Measurements from ENCODE around the gene HERPUD1. TPM values are rescaled to one million over a fixed set of nuclear protein-coding genes. Genes with fewer than 3 reads are reported as not detected.

Gene HERPUD1
- total and polyA plus RNA-seq, 2 of the 13 experiments (the other 11 are each of a cell fraction or from before 2014, with no cell fraction given) = 96.2 to 323 TPM

GRCh38 chr16:56988948-56989945 lies 57.3 kb downstream of the HERPUD1 start, which contains the start of gene NLRC5 (continued):
- TF ChIP-seq, protein P1, sequence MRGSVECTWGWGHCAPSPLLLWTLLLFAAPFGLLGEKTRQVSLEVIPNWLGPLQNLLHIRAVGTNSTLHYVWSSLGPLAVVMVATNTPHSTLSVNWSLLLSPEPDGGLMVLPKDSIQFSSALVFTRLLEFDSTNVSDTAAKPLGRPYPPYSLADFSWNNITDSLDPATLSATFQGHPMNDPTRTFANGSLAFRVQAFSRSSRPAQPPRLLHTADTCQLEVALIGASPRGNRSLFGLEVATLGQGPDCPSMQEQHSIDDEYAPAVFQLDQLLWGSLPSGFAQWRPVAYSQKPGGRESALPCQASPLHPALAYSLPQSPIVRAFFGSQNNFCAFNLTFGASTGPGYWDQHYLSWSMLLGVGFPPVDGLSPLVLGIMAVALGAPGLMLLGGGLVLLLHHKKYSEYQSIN (CRISPR knock-in tag; IDR thresholded peaks at IDR 0.05; ENCODE audit: borderline replicate concordance) = no peak
- peak; percentile 91 for TF ChIP-seq ZNF136 (CRISPR knock-in tag; IDR thresholded peaks at IDR 0.05; ENCODE audit: low read depth)
- peak; percentile 92 for TF ChIP-seq ZNF781 (CRISPR knock-in tag; IDR thresholded peaks at IDR 0.05; ENCODE audit: borderline replicate concordance, not compliant biosample characterization)
- no peak for TF ChIP-seq EP300 (IDR thresholded peaks at IDR 0.05; ENCODE audit: low read depth in 2 of 2, low read length in 2 of 2)
- no peak for TF ChIP-seq EP300 (CRISPR knock-in tag; IDR thresholded peaks at IDR 0.05; ENCODE audit: borderline replicate concordance)
- TF ChIP-seq DNMT1 (CRISPR knock-in tag; IDR thresholded peaks at IDR 0.05) = no peak
- 0 out of 2 replicates have a peak, but pooled peaks have one; percentile 63 for TF ChIP-seq ZNF33B (CRISPR knock-in tag; IDR thresholded peaks at IDR 0.05)
- peak; percentile 99; the same call in 1 of the 2 replicates for TF ChIP-seq GLI4 (CRISPR knock-in tag; IDR thresholded peaks at IDR 0.05; ENCODE audit: borderline replicate concordance)
- TF ChIP-seq CBX5 (CRISPR knock-in tag; IDR thresholded peaks at IDR 0.05; ENCODE audit: borderline replicate concordance) = peak; percentile 19; the same call in 1 of the 2 replicates
- TF ChIP-seq ZNF883 (CRISPR knock-in tag; IDR thresholded peaks at IDR 0.05; ENCODE audit: not compliant biosample characterization) = peak; percentile 86
- TF ChIP-seq, protein P2, sequence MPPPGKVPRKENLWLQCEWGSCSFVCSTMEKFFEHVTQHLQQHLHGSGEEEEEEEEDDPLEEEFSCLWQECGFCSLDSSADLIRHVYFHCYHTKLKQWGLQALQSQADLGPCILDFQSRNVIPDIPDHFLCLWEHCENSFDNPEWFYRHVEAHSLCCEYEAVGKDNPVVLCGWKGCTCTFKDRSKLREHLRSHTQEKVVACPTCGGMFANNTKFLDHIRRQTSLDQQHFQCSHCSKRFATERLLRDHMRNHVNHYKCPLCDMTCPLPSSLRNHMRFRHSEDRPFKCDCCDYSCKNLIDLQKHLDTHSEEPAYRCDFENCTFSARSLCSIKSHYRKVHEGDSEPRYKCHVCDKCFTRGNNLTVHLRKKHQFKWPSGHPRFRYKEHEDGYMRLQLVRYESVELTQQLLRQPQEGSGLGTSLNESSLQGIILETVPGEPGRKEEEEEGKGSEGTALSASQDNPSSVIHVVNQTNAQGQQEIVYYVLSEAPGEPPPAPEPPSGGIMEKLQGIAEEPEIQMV (CRISPR knock-in tag; IDR thresholded peaks at IDR 0.05; ENCODE audit: low read depth) = 0 out of 2 replicates have a peak, but pooled peaks have one; percentile 63
- TF ChIP-seq THYN1 (CRISPR knock-in tag; IDR thresholded peaks at IDR 0.05; ENCODE audit: borderline replicate concordance, low read depth) = no peak
- no peak for TF ChIP-seq GABPA (IDR thresholded peaks at IDR 0.05; ENCODE audit: low read depth, low read length)
- no peak for TF ChIP-seq GABPA (CRISPR knock-in tag; IDR thresholded peaks at IDR 0.05; ENCODE audit: low read depth)
- TF ChIP-seq, protein P3, sequence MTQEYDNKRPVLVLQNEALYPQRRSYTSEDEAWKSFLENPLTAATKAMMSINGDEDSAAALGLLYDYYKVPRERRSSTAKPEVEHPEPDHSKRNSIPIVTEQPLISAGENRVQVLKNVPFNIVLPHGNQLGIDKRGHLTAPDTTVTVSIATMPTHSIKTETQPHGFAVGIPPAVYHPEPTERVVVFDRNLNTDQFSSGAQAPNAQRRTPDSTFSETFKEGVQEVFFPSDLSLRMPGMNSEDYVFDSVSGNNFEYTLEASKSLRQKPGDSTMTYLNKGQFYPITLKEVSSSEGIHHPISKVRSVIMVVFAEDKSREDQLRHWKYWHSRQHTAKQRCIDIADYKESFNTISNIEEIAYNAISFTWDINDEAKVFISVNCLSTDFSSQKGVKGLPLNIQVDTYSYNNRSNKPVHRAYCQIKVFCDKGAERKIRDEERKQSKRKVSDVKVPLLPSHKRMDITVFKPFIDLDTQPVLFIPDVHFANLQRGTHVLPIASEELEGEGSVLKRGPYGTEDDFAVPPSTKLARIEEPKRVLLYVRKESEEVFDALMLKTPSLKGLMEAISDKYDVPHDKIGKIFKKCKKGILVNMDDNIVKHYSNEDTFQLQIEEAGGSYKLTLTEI (CRISPR knock-in tag; conservative IDR thresholded peaks at IDR 0.05) = no peak
- peak; percentile 63; the same call in 1 of the 2 replicates for TF ChIP-seq ZNF331 (CRISPR knock-in tag; IDR thresholded peaks at IDR 0.05)
- TF ChIP-seq, protein P4, sequence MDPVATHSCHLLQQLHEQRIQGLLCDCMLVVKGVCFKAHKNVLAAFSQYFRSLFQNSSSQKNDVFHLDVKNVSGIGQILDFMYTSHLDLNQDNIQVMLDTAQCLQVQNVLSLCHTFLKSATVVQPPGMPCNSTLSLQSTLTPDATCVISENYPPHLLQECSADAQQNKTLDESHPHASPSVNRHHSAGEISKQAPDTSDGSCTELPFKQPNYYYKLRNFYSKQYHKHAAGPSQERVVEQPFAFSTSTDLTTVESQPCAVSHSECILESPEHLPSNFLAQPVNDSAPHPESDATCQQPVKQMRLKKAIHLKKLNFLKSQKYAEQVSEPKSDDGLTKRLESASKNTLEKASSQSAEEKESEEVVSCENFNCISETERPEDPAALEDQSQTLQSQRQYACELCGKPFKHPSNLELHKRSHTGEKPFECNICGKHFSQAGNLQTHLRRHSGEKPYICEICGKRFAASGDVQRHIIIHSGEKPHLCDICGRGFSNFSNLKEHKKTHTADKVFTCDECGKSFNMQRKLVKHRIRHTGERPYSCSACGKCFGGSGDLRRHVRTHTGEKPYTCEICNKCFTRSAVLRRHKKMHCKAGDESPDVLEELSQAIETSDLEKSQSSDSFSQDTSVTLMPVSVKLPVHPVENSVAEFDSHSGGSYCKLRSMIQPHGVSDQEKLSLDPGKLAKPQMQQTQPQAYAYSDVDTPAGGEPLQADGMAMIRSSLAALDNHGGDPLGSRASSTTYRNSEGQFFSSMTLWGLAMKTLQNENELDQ (CRISPR knock-in tag; IDR thresholded peaks at IDR 0.05; ENCODE audit: borderline replicate concordance) = no peak
